ENCODE results near the gene KCNJ11. TPM values are rescaled to one million over a fixed set of nuclear protein-coding genes. Genes with fewer than 3 reads are reported as not detected.

KCNJ11 gene
- total and polyA plus RNA-seq, 12 donors: 0.11 to 3.2 (median 1.4) TPM

DNA sequence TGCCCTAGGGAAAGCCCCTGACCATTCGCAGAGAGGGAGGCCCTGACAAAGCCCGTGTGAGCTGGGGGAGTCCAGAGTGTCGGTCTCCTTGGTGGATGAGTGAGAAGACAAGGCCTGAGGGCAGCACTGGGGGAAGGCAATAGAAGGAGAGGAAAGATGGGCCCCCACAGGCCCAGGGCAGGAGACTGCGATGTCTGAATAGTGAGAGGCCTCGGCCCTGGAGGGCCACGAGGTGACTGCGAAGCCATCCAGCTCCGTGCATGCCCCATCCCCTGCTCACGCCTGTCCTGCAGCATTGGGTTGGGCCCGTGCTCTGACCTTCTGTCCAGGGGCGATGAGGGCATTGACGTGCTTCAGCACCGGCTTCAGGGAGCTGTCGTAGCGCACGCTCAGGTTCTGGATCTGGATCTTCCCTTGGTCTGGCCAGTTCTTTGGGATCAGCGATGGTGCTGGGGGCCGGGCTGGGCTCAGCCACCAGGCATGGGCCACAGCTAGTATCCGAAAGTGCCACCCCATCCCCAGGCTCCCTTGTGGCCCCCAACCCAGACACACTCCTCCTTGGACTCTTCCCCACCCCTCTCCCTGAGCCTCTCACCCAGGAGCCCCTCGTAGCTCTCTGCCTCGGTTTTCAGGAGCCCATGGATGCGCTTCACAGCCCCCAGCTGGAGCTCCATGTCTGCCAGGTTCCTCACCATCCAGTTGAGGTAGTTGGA, 8.3 kb upstream of the KCNJ11 start:
- TF ChIP-seq POLR2A (IDR thresholded peaks at IDR 0.05): no peak
- TF ChIP-seq, protein P1, sequence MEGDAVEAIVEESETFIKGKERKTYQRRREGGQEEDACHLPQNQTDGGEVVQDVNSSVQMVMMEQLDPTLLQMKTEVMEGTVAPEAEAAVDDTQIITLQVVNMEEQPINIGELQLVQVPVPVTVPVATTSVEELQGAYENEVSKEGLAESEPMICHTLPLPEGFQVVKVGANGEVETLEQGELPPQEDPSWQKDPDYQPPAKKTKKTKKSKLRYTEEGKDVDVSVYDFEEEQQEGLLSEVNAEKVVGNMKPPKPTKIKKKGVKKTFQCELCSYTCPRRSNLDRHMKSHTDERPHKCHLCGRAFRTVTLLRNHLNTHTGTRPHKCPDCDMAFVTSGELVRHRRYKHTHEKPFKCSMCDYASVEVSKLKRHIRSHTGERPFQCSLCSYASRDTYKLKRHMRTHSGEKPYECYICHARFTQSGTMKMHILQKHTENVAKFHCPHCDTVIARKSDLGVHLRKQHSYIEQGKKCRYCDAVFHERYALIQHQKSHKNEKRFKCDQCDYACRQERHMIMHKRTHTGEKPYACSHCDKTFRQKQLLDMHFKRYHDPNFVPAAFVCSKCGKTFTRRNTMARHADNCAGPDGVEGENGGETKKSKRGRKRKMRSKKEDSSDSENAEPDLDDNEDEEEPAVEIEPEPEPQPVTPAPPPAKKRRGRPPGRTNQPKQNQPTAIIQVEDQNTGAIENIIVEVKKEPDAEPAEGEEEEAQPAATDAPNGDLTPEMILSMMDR (IDR thresholded peaks at IDR 0.05): no peak
- no peak for DNase-seq
- Histone ChIP-seq H3K9me3 (replicated peaks in 1 of 3) (no peaks in the 10 kb centered on the region), H3K4me1 (replicated peaks in 1 of 2) (no peaks in the 10 kb centered on the region), H3K27ac (no peak overlapping the region), H3K4me3 (no peak overlapping the region), H3K27me3 (no peaks in the 10 kb centered on the region), H3K36me3 (replicated peaks in 1 of 2) (no peaks in the 10 kb centered on the region)
- 89 to 93% (median 90%) methylated on average over 20 to 22 of the region's 22 CpGs for WGBS, 4 donors
- intact Hi-C loops (cut with DNase I): no loop called here

DNA sequence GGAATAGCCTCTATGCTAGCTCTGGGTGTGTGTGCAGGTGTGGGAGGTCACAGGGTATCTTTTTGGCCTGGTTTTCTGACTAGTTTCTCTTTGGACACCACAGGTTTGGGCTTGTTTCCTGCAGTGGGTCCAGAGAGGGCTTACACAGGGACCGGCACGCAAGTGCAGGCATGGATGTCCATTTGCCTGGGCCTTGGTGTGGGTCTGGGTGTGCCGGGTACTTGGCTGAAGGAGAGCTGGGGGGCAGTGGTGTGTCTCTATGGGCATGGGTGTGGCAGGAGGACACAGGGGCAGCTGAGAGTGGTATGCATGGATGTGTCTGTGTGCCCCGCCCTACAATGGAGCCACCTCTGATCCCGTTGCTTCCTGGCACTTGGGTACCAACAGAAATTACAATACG, 7.5 kb upstream of the KCNJ11 start:
- no peaks in the 10 kb centered on the region for H3K36me3 ChIP-seq (replicated peaks in 1 of 2)
- H3K27me3 ChIP-seq: no peaks in the 10 kb centered on the region
- WGBS, 4 donors: 64 to 89% (median 82%) methylated on average over 6 of the region's 6 CpGs
- H3K27ac ChIP-seq: no peak overlapping the region
- intact Hi-C loops (cut with DNase I): no loop called here
- DNase-seq: no peak
- H3K4me3 ChIP-seq: no peak overlapping the region
- no peaks in the 10 kb centered on the region for H3K9me3 ChIP-seq (replicated peaks in 1 of 3)
- no peaks in the 10 kb centered on the region for H3K4me1 ChIP-seq (replicated peaks in 1 of 2)
- TF ChIP-seq POLR2A (IDR thresholded peaks at IDR 0.05): no peak
- TF ChIP-seq, protein P1 (IDR thresholded peaks at IDR 0.05): no peak

DNA sequence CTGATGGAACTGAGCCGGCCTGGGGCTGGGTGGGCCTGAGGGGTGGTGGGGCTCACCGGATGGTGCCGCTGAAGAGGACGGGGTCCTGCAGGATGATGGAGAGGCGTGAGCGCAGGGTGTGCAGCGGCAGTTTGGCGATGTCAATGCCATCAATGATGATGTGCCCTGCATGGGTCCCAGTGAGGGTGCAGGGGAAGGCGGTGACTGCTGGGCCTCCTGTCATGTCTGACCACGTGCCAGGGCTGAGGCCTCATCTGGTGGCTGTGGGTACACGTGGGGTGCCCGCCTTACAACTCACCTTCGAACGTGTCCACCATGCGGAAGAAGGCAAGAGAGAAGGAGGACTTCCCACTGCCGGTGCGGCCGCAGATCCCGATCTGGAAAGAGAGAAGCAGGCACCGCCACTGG, 7.1 kb upstream of the KCNJ11 start:
- Histone ChIP-seq H3K4me3 (no peak overlapping the region), H3K27me3 (no peaks in the 10 kb centered on the region), H3K4me1 (replicated peaks in 1 of 2) (no peaks in the 10 kb centered on the region), H3K27ac (no peak overlapping the region), H3K9me3 (replicated peaks in 1 of 3) (no peaks in the 10 kb centered on the region), H3K36me3 (replicated peaks in 1 of 2) (no peaks in the 10 kb centered on the region)
- 85 to 92% (median 88%) methylated on average over 20 of the region's 20 CpGs for WGBS, 4 donors
- TF ChIP-seq, protein P1 (IDR thresholded peaks at IDR 0.05): no peak
- TF ChIP-seq POLR2A (IDR thresholded peaks at IDR 0.05): no peak
- DNase-seq: no peak
- intact Hi-C loops (cut with DNase I): no loop called here

DNA sequence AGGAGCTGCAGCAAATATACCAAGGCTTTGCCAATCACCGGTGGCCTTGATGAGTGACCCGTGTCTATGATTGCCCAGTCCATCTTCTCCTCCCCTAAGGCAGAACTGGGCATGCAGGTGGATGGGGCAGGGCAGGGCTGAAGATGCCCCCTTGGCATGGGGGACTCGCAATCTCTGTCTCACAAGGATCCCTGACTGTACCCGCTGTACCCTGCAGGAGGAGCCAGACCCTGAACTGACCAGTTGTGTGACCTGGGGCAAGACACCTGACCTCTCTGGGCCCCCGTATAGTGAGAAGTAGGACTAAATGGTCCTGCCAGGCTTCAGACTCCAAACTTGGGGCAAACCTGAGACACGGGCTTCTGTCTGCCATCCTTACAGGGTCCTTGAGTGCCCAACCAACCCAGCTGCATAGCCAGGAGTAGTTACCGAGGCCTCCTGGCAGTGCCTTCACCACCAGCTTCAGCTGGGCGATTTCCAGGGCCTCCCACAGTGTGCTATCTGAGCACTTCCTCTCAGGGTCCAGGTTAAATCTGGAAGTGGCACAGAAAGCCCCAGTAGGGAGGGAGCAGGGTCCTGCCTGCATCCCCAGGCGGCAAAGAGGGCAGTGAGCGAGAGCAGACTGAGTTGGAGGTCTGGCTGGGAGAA, 6.4 kb upstream of the KCNJ11 start:
- H3K27me3 ChIP-seq: no peaks in the 10 kb centered on the region
- no peak for TF ChIP-seq POLR2A (IDR thresholded peaks at IDR 0.05)

More for the DNA sequence above, 6.4 kb upstream of the KCNJ11 start:
- Histone ChIP-seq H3K36me3 (replicated peaks in 1 of 2) (no peaks in the 10 kb centered on the region), H3K4me3 (no peak overlapping the region), H3K4me1 (replicated peaks in 1 of 2) (peaks cover 0 to 1% of the 10 kb centered on the region in 2 donors), H3K9me3 (replicated peaks in 1 of 3) (no peaks in the 10 kb centered on the region), H3K27ac (no peak overlapping the region)
- DNase-seq: no peak
- 81 to 97% (median 89%) methylated on average over 5 to 10 of the region's 10 CpGs for WGBS, 4 donors
- intact Hi-C loops (cut with DNase I): no loop called here

All from adrenal gland (tissue), 12 donors.